Neuron (in vitro differentiated cells): ENCODE measurements around the gene TRPM3.
"Not testable (repeated sequence)": the region's sequence is repeated elsewhere in the genome, so short reads cannot be mapped to it uniquely, and the experiment has no call there.

Experiments
- H2AFZ ChIP-seq: one replicate; pipeline ENCODE4 v1.6.1; 2013; ENCODE audit warnings: low read depth, mild to moderate bottlenecking, inconsistent platforms, low read length, moderate library complexity
- H3K27me3 ChIP-seq: one replicate; pipeline ENCODE4 v1.6.1; 2013; ENCODE audit warnings: low read length; ENCODE audit not compliant: insufficient read depth
- H3K36me3 ChIP-seq: one replicate; pipeline ENCODE4 v1.6.1; 2013; ENCODE audit warnings: low read length; ENCODE audit not compliant: insufficient read depth
- H3K4me1 ChIP-seq: one replicate; pipeline ENCODE4 v1.6.1; 2013; ENCODE audit warnings: low read length; ENCODE audit not compliant: insufficient read depth
- H3K4me3 ChIP-seq: 2 replicates; pipeline ENCODE4 v1.5.1; 2013; ENCODE audit warnings: mild to moderate bottlenecking, low read length, moderate library complexity
- H3K9me3 ChIP-seq: one replicate; pipeline ENCODE4 v1.6.1; 2013; ENCODE audit warnings: low read length

Gene TRPM3

GRCh38 chr9:70772601-70773000 is 348.8 kb downstream of the TRPM3 start:
- Histone ChIP-seq H3K4me1 (peaks cover 30% of the 10 kb centered on the region), H3K9me3 (no peaks in the 10 kb centered on the region), H3K27me3 (no peaks in the 10 kb centered on the region), H2AFZ (no peak overlapping the region), H3K36me3 (no peaks in the 10 kb centered on the region), H3K4me3 (no peak overlapping the region)

GRCh38 chr9:70765946-70766345 is 355.5 kb downstream of the TRPM3 start:
- H3K27me3 ChIP-seq: no peaks in the 10 kb centered on the region
- H3K9me3 ChIP-seq: no peaks in the 10 kb centered on the region
- no peak overlapping the region for H3K4me3 ChIP-seq
- no peaks in the 10 kb centered on the region for H3K36me3 ChIP-seq
- H3K4me1 ChIP-seq: no peaks in the 10 kb centered on the region
- no peak overlapping the region for H2AFZ ChIP-seq

DNA sequence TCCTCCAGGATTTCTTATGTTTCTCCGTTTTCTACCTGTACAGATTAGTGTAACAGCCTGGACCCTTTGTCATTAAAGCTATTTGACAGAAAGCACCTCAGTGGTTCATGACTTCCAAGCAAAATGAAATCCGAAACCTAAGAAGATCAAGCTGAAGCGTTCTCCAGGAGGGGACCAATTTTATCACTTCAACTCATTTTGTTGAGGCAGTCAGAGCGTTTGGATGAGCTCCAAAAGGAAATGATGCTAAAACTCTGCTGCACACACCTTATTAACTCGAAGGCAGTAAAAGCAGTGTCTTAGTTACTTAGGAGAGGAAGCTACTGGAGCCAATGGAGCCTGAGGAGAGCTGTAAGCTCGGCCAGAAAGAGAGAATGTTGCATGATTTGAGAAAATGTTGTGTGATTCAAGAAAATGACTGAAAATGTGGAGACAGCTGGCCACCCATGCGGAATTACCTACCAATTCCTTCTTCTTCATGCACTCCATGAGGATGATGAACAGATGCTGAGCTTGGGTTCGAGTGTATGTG is 360.2 kb downstream of the TRPM3 start:
- no peak overlapping the region for H3K4me3 ChIP-seq
- H3K4me1 ChIP-seq: no peaks in the 10 kb centered on the region
- no peaks in the 10 kb centered on the region for H3K36me3 ChIP-seq
- H2AFZ ChIP-seq: no peak overlapping the region
- H3K9me3 ChIP-seq: no peaks in the 10 kb centered on the region
- no peaks in the 10 kb centered on the region for H3K27me3 ChIP-seq

DNA sequence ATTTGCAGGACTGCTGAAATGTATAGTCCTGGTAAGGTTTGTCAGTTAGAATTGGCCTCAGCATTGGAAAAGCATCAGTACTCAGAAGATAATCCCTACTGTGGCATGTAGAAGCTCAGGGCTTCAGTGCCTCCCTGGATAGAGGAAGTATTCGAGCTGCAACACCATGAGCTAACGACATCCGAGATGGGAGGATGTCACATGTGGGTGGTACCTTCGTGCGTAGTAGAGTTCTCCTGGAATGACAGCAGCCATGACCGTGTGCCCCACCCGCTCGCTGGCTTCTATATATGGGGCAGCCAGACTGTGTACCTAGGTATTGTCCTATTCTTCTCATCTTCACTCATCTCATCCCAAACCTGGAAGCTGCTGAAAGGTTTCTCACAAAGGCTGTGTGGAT is 361.2 kb downstream of the TRPM3 start:
- Histone ChIP-seq H3K27me3 (no peaks in the 10 kb centered on the region), H3K4me1 (no peaks in the 10 kb centered on the region), H3K4me3 (no peak overlapping the region), H2AFZ (no peak overlapping the region), H3K9me3 (no peaks in the 10 kb centered on the region), H3K36me3 (no peaks in the 10 kb centered on the region)

- H2AFZ ChIP-seq: no peak overlapping the region
- H3K9me3 ChIP-seq: no peaks in the 10 kb centered on the region
- H3K27me3 ChIP-seq: no peaks in the 10 kb centered on the region
- no peak overlapping the region for H3K4me3 ChIP-seq
- no peaks in the 10 kb centered on the region for H3K4me1 ChIP-seq
- no peaks in the 10 kb centered on the region for H3K36me3 ChIP-seq
These were observed 368.1 kb downstream of the TRPM3 start for GRCh38 chr9:70753311-70753710.

DNA sequence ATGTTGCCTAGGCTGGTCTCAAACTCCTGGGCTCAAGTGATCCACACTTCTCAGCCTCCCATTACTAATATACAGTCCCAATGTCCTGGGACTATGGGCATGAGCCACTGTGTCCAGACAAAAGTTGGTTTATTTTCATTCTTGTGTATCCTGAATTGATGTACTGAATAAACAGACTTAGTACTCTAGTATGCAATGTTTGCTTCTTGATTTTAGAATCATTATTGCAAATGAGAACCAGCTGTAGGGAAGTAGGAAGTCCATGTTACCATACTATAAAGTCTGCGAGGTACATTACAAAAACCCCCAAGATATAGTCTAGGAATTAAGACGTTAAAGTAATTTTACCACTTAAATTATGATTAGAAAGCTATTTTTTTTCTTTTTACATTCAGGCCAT is 372.4 kb downstream of the TRPM3 start:
- Histone ChIP-seq H3K36me3 (no peaks in the 10 kb centered on the region), H2AFZ (no peak overlapping the region), H3K27me3 (no peaks in the 10 kb centered on the region), H3K4me3 (no peak overlapping the region), H3K4me1 (no peaks in the 10 kb centered on the region), H3K9me3 (no peaks in the 10 kb centered on the region)

GRCh38 chr9:70747261-70747718 is 374.1 kb downstream of the TRPM3 start:
- H3K4me3 ChIP-seq: no peak overlapping the region
- no peaks in the 10 kb centered on the region for H3K4me1 ChIP-seq
- no peaks in the 10 kb centered on the region for H3K9me3 ChIP-seq
- no peaks in the 10 kb centered on the region for H3K36me3 ChIP-seq
- H2AFZ ChIP-seq: no peak overlapping the region
- no peaks in the 10 kb centered on the region for H3K27me3 ChIP-seq

DNA sequence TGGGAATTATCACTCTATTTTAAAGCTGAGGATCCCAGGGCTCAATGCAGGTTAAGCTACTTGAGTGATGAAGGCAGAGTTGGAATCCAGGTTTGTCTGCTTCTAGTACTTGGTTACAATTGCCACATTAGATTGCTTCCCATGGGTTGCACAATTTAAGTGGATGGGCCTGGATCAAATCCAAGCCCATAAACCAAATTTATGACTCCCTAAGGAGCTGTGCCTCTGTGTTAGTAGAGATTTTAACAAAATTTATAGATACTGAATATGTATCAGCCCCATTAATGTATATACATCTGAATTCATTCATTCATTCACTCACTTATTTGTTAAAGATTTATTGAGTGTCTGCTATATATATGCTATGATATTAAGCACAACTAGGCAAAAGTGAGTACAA is 374.7 kb downstream of the TRPM3 start:
- H2AFZ ChIP-seq: no peak overlapping the region
- H3K4me3 ChIP-seq: no peak overlapping the region
- H3K9me3 ChIP-seq: no peaks in the 10 kb centered on the region
- no peaks in the 10 kb centered on the region for H3K4me1 ChIP-seq
- no peaks in the 10 kb centered on the region for H3K36me3 ChIP-seq
- no peaks in the 10 kb centered on the region for H3K27me3 ChIP-seq

- no peak overlapping the region for H2AFZ ChIP-seq
- H3K36me3 ChIP-seq: no peaks in the 10 kb centered on the region
- no peaks in the 10 kb centered on the region for H3K9me3 ChIP-seq
- no peak overlapping the region for H3K4me3 ChIP-seq
- no peaks in the 10 kb centered on the region for H3K27me3 ChIP-seq
- no peaks in the 10 kb centered on the region for H3K4me1 ChIP-seq
These were observed 375.1 kb downstream of the TRPM3 start for GRCh38 chr9:70746316-70746715.

DNA sequence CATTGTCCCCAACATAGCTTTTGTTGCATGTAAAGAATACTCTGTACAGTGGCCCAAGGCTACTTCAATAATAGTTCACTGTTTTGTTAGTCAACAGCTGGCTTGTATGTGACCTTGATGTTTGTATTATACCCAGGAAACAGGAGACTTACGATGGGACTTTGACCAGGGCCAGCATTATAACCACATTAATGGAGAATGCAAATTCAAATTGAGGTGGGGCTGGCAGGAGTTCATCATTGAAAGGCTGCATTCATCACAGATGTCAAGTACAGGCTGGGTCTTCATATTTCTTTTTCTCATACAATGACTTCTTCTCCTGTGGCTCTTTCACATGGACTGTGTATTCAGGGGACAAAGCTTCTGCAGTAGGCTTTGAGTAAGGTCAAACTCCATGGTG is 396.6 kb downstream of the TRPM3 start:
- not testable (repeated sequence) for H3K4me1 ChIP-seq

GRCh38 chr9:70724025-70724424 is 397.4 kb downstream of the TRPM3 start:
- not testable (repeated sequence) for H3K4me1 ChIP-seq, H3K4me3 ChIP-seq, H3K9me3 ChIP-seq, H3K27me3 ChIP-seq, H3K36me3 ChIP-seq, H2AFZ ChIP-seq

More for the DNA sequence above, 396.6 kb downstream of the TRPM3 start:
- H3K9me3 ChIP-seq, H2AFZ ChIP-seq, H3K4me3 ChIP-seq, H3K36me3 ChIP-seq, H3K27me3 ChIP-seq: not testable (repeated sequence)

- not testable (repeated sequence) for H3K27me3 ChIP-seq, H3K9me3 ChIP-seq, H3K36me3 ChIP-seq, H3K4me3 ChIP-seq, H3K4me1 ChIP-seq, H2AFZ ChIP-seq
These were observed 414.6 kb downstream of the TRPM3 start for GRCh38 chr9:70706797-70707196.

DNA sequence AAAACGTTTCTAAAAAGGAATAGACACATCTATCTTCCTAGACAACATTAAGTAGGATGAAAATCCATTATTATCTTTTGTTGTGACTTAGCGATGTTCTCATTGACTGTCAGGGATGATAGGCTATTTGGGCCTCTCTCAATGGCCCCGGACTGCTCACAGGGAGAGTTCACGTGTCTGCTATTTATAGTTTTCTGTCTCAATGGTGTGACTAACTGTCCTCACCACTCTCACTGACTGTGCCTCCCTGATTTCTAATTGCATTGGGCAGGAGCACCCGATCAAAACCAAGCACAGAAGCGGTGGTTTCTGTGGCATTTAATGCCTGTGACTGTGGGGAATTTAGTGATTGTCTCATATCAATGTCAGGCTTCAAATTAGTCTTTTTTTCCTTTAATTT is 420.3 kb downstream of the TRPM3 start:
- Histone ChIP-seq H3K4me1 (peaks cover 22% of the 10 kb centered on the region), H3K9me3 (no peaks in the 10 kb centered on the region), H3K36me3 (no peaks in the 10 kb centered on the region), H3K4me3 (no peak overlapping the region), H2AFZ (no peak overlapping the region), H3K27me3 (no peaks in the 10 kb centered on the region)

GRCh38 chr9:70696694-70697335 is 424.6 kb downstream of the TRPM3 start:
- Histone ChIP-seq H2AFZ (no peak overlapping the region), H3K4me1 (peaks cover 22% of the 10 kb centered on the region), H3K4me3 (no peak overlapping the region), H3K36me3 (no peaks in the 10 kb centered on the region), H3K9me3 (peaks cover 1% of the 10 kb centered on the region), H3K27me3 (no peaks in the 10 kb centered on the region)
